GM12874 (cell line): ENCODE measurements around the gene CFAP74.

ENCODE experiments used
- CTCF ChIP-seq: IDR thresholded peaks from 2 replicates; pipeline ENCODE4 v1.5.1; 2011; ENCODE audit warnings: low read depth, mild to moderate bottlenecking, control low read depth, low read length, moderate library complexity; ENCODE audit not compliant: insufficient read depth

The CFAP74 gene

GRCh38 chr1:1965546-1965945, 38.0 kb downstream of the CFAP74 start:
- no peak for TF ChIP-seq CTCF

- TF ChIP-seq CTCF: no peak
Measured at GRCh38 chr1:1964811-1965210, 38.8 kb downstream of the CFAP74 start.

- no peak for TF ChIP-seq CTCF
Measured at GRCh38 chr1:1963570-1963969, 40.0 kb downstream of the CFAP74 start.

- no peak for TF ChIP-seq CTCF
Measured at GRCh38 chr1:1962752-1963151, 40.8 kb downstream of the CFAP74 start.

- TF ChIP-seq CTCF: no peak
Measured at GRCh38 chr1:1960480-1961196, 42.9 kb downstream of the CFAP74 start.

- TF ChIP-seq CTCF: peak; percentile 78
Measured at GRCh38 chr1:1959840-1960479, 43.6 kb downstream of the CFAP74 start.

GRCh38 chr1:1959459-1959839, 44.1 kb downstream of the CFAP74 start:
- no peak for TF ChIP-seq CTCF
